Activated CD4-positive, alpha-beta T cell treated with anti-CD3 and anti-CD28 coated beads, Interleukin-2, Interleukin-4, amounts not matched to agents 100 ng/mL and 50 ng/mL, durations not matched to agents 16 hours and 8 hours (primary cell): ENCODE results near the gene LHX1.

Source experiments
- DNase-seq: peaks from one replicate; pipeline ENCODE4 v3.0.0-alpha.2; 2020; ENCODE audit warnings: low spot score

LHX1 gene

DNA sequence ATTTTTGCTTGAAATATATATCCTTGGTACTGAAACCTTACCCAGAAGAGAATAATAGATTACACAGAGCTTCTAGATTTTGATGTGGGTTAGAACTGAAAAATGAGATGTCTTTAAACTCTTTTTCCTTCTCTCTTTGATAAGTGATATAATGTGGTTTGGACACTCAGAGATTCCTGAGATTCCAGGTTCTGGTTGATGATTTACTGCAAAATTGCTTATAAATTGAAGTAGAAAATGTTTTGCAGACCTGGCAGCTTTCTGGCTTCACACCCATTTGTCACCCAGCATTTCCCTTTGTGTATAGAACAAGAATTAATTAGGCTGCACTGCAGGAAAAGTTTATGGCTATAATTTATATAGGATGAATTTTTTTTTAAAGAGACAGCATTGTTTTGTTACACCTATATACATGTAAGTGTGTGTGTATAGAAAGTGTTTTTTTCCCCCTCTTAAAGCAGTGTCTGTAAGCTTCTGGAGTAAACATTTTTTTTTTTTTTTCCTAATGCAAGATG lies 35.0 kb downstream of the LHX1 start:
- DNase-seq = no peak

DNA sequence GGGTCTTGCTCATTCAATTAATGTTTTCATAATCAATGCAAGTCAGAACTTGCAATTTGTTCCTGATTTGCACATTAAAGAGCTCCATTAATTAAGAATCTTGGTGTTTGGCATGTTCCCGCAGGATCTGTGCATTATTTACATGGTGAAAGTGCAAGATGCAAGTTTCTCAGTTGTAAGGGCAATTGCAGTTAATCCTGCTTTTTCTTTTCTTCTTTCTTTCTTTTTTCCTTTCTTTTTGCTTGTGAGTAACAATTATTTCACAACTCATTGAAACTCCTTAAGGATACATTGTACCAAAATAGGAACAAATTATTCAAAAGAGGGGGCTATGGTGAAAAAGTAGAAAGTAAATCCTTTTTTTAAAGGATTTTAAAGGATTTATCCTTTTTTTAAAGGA lies 35.6 kb downstream of the LHX1 start:
- no peak for DNase-seq

DNA sequence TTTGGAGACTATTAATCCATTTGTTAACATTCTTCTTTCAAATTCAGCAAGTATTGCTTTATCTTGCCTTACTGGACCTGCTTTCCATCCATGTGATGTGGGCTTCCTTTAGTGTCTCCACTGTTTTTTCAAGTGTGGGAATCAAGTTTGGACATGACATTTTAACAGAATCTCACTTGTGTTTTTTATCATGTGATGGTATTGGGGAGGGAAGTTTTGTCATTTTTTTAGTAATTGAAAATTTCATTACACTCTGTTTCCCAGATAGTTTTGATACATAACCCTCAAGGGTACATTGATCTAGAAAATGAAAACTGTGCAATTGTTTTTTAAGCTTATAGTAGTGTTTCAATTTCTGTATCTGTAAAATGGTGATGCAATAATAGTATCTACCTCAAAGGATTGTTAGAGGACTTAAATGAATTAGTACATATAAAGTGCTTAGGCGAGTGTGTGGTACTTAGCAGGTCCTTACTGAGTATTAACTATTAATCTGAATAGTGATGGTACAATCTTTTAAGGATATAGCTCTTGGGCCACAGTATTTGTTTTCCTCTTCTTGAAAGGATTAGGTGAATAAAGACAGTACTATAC lies 38.7 kb downstream of the LHX1 start:
- no peak for DNase-seq

DNA sequence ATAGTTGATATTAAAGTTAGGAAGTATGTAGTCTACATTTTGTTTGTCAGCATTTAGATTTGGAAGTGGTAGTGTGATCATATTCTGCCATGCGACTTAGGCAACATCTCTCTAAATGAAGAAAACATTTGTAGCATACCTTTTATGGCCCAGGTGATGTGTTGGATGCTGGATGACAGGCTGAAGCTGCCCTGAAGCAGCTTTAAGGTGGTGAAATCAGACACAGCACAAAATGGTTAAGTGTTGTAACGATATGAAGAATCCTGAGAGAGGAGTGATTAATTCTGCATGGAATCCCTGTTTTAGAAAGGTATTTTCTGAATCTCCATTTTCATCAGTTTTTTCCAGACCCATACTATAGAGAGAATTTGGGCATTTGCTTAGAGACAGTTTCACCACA lies 39.8 kb downstream of the LHX1 start:
- no peak for DNase-seq

DNA sequence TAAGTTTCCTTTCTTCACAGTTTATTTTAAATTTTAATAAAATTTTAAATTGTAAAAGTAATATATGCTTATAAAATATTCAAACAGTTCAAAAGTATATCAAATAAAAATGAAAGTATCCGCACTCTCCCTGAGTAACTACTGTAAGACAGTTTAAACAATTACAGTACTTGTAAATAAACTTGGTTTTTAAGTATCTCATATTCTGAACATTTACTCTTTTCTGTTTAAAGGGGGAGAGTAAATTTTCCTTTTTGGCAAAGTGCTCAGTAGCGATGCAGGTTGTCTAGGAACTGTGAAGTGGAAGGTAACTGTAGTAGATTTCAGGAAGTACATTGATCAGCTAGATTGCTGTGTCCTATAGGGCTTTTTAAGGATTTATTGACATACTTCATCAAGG lies 40.3 kb downstream of the LHX1 start:
- DNase-seq = no peak

DNA sequence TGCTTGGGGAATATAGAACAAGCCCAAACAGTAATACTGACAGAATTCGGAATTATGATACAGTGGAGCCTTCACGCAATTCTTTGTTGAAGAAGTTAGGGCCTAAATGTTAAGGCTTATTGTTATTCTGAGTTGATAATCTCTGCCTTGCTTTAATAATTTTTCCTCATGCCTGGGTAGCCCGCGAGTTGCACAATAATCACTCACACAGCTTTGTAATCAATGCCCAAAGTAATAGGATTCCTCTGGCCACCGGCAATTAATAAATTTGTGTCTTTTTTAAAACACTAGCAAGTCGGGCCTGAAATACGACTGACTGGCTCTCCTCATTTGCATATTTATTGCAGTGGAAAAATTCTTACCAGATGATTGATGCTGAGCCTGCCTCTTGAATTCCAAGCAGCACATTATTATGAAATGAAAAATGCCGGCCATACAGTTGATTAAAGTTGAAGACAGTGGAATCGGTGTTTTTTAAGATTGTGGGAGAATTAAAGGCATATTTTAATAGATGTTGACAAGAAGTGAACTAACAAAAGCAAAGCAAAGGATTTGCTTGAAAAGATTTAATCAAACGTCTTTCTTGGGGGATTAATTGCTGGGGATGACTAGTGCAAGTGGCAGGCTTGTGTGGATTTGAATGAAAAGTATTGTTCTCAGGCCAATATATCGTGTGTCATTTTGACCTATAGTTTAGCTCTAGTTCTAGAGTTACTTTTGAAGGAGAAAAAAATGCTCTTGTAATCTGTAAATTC lies 41.7 kb downstream of the LHX1 start:
- DNase-seq = no peak

DNA sequence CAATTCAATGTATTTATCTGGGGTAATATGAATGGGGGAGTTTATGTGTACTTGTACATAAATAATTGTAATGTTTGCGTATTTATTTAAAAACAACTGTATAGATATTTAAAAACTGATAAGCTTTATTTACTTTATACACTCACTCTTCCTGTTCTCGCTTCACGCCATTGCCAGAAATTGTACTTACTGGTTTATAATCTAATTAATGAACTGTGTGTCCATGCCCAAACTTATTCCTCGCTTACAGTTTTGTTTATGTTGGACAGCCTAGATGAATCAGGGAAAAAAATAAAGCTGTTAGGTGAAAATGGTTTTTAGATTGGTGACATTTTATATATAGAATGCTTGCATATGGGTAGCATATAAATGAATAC lies 42.3 kb downstream of the LHX1 start:
- no peak for DNase-seq

DNA sequence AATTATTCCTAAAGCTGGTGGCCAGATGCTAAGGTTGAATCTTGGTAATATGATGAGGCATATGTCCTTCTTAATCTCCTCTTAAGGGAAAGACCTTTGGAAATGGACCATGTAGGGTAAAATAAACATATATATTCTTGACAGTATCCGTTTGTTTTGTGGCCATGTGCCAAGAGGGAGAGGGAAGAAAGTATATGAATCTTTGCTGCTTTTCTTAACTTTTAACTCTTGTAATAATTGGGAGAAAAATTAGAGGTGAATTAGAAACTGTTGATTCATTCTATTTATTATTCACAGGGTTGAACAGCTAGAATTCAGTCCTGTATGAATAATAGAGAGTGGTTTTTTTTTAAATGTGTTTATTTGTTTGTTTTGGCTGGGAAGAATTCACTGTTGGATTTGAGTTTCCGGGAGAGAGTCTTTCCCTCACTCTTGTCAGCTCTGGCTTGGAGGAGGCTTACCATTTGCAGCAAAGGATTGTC lies 43.0 kb downstream of the LHX1 start:
- no peak for DNase-seq

DNA sequence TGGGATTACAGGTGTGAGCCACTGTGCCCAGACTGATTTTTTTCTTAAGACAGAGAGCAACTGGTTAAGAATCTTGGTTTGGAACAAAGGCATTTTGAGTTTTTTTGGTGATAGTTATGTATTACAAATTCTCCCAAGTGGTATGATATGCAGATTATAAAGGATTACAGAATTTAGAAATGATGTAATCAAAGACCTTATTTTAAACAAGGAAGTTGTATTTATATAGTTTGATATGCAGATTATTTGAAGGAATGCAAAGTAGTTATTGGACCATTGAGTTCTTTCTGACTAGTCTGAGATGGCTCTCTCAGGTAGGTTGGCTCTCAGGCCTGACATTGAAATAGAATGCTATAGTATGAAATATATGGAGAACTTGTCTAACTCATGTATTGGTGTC lies 46.3 kb downstream of the LHX1 start:
- no peak for DNase-seq

DNA sequence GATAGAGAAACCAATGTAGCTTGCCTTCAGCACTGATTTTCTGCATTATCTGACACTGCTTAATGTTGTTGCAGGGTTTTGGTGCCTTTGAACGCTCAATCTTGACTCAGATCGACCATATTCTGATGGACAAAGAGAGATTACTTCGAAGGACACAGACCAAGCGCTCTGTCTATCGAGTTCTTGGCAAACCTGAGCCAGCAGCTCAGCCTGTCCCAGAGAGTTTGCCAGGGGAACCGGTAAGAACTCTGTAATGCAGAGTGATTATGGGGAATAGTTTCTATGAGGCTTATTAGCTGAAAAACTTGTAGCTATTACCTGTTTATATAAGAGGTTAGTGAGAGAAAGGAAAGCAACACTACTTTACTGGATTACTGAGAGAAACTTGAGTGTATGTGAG lies 51.9 kb downstream of the LHX1 start:
- no peak for DNase-seq

DNA sequence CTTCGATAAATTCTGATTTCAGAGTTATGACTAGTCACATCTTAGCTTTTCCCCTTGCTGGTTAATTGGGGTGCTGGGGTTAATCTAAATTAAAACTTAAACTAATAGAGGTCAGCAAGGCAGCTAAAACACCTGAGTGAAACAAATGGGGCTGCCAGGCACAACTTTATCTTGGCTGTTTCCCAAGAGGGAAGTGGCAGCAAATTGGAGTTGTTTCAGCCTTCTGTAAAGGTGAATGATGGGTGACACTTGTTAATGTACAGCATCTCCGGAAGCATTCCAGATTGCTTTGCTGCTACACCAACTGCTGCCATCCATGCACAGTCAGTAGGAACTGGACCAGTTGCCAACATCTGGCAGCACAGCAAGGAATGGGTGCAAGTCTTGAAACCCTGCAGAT lies 55.4 kb downstream of the LHX1 start:
- no peak for DNase-seq

DNA sequence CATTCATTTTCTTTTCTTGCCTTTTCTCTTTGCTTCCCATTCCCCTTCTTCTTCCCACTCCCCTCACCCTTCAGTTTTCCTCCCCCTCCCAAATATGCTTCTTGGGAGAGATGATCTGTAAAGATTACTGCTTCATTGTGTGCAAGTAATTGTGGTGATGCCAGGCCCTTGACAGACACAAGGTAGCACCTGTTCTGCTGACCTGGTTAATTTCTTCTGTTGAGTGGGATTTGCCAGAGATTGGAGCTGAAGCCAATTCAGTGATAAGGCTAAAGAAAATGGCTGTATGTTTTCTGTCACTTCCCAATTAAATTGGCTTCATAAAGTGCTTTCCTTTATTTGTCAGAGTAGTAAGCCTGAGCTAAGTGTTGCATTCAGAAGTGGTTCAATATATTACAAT lies 56.0 kb downstream of the LHX1 start:
- DNase-seq = no peak
